Left ventricle myocardium inferior (tissue), 1 donor: ENCODE measurements around the gene UBE2E2. TPM values are rescaled to one million over a fixed set of nuclear protein-coding genes. Genes with fewer than 3 reads are reported as not detected.

Experiments
- DNase-seq: peaks from one replicate; pipeline ENCODE4 v3.0.0-alpha.2; 2020
- H3K27ac ChIP-seq: fragments of 200-600 bp; replicated peaks from 2 replicates; pipeline ENCODE4 v1.8.0; 2021
- H3K27me3 ChIP-seq: fragments of 200-600 bp; 2 replicates; pipeline ENCODE4 v1.8.0; 2021; ENCODE audit warnings: low read depth
- H3K36me3 ChIP-seq: fragments of 200-600 bp; 2 replicates; pipeline ENCODE4 v1.8.0; 2021
- H3K4me1 ChIP-seq: fragments of 200-600 bp; 2 replicates; pipeline ENCODE4 v1.8.0; 2021
- H3K4me3 ChIP-seq: fragments of 200-600 bp; 2 replicates; pipeline ENCODE4 v1.8.0; 2021; ENCODE audit warnings: mild to moderate bottlenecking, moderate library complexity
- H3K9me3 ChIP-seq: fragments of 200-600 bp; replicated peaks from 2 replicates; pipeline ENCODE4 v1.8.0; 2021
- intact Hi-C: fragments of 100-400 bp; cut with micrococcal nuclease; formaldehyde crosslinking; loops from one replicate; pipeline ENCODE4 v1.11.0; 2022
- total RNA-seq: library from RNA; stranded (reverse); fragmentation: NEBNext Ultra II Directional; extraction: Animal tissue kit (Norgen Biotek cat#: 25700); gene quantifications from one replicate; pipeline ENCODE4 v1.2.1, GENCODE V29; 2021
- TF ChIP-seq, protein P1 (sequence below): fragments of 200-600 bp; IDR thresholded peaks from 2 replicates; pipeline ENCODE4 v1.8.0; 2021; ENCODE audit warnings: antibody characterized with exemption, mild to moderate bottlenecking, borderline replicate concordance
- donor health status: DM: no; HTN: yes; CAD: no; lungs with severe emphysema.

UBE2E2 gene
- total RNA-seq, 1 donor from 2014 or later: 47.2 TPM

DNA sequence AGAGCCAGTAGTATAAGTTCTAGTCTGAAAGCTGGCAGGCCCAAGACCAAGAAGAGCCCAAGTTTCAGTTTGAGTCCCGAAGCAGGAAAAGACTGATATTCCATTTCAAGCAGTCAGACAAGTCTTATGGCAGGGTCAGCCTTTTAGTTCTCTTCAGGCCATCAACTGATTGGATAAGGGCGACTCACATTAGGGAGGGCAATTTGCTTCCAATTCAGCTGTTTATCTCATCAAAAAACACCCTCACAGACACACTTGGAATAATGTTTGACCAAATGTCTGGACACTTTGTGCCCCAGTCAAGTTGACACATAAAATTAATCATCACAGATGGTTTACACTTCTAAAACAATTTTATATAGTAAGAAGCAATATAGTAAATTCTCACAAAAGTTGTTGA is 69.7 kb downstream of the UBE2E2 start:
- Histone ChIP-seq H3K4me1 (peaks cover 14% of the 10 kb centered on the region), H3K9me3 (peaks cover 17% of the 10 kb centered on the region), H3K27ac (no peak overlapping the region), H3K27me3 (no peaks in the 10 kb centered on the region), H3K4me3 (no peak overlapping the region), H3K36me3 (peaks cover 5% of the 10 kb centered on the region)
- TF ChIP-seq, protein P1, sequence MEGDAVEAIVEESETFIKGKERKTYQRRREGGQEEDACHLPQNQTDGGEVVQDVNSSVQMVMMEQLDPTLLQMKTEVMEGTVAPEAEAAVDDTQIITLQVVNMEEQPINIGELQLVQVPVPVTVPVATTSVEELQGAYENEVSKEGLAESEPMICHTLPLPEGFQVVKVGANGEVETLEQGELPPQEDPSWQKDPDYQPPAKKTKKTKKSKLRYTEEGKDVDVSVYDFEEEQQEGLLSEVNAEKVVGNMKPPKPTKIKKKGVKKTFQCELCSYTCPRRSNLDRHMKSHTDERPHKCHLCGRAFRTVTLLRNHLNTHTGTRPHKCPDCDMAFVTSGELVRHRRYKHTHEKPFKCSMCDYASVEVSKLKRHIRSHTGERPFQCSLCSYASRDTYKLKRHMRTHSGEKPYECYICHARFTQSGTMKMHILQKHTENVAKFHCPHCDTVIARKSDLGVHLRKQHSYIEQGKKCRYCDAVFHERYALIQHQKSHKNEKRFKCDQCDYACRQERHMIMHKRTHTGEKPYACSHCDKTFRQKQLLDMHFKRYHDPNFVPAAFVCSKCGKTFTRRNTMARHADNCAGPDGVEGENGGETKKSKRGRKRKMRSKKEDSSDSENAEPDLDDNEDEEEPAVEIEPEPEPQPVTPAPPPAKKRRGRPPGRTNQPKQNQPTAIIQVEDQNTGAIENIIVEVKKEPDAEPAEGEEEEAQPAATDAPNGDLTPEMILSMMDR: no peak
- intact Hi-C loops: no loop called here
- DNase-seq: no peak

DNA sequence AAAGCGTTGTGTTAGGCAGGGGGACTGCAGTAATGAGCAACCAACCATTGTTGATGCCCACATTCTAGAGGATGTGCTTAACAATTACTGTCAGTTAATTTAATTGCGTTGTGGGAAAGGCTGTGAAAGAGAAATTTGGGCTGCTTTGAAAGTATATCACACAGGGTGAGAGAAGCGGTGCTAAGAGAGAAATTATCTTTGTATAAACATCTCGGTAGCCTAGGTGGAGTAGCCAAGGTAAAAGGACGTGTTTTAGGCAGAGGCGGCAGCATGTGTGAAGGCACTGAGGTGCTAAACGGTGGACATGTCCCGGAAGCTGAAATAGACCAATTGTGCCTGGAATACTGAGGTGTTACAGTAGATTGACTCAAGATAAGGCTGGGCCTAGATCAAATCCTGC is 71.9 kb downstream of the UBE2E2 start:
- Histone ChIP-seq H3K4me3 (no peak overlapping the region), H3K4me1 (peaks cover 22% of the 10 kb centered on the region), H3K9me3 (peaks cover 17% of the 10 kb centered on the region), H3K27ac (no peak overlapping the region), H3K27me3 (no peaks in the 10 kb centered on the region), H3K36me3 (peaks cover 5% of the 10 kb centered on the region)
- TF ChIP-seq, protein P1: no peak
- DNase-seq: no peak
- intact Hi-C loops: no loop called here

DNA sequence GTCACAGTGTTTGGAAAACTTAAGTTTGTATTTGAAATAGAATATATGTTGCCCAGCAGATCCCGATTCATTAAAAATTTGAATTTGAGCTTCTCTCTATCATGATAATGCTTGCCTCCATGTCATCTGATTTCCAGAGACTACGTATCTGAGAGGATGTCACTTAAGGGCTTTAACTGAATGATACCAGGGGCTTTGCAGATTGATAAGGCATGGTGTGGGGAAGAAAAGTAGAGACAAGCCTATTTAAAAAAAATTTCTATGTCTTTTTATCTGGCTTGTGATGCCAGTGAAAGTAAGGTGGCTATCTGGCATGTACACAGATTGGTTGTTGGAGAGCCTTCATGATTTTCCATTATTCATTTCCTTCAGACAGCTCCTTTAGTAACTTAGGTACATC is 72.7 kb downstream of the UBE2E2 start:
- Histone ChIP-seq H3K27me3 (no peaks in the 10 kb centered on the region), H3K4me1 (peaks cover 17% of the 10 kb centered on the region), H3K36me3 (peaks cover 5% of the 10 kb centered on the region), H3K4me3 (no peak overlapping the region), H3K27ac (no peak overlapping the region), H3K9me3 (peaks cover 17% of the 10 kb centered on the region)
- intact Hi-C loops: no loop called here
- TF ChIP-seq, protein P1: no peak
- no peak for DNase-seq

DNA sequence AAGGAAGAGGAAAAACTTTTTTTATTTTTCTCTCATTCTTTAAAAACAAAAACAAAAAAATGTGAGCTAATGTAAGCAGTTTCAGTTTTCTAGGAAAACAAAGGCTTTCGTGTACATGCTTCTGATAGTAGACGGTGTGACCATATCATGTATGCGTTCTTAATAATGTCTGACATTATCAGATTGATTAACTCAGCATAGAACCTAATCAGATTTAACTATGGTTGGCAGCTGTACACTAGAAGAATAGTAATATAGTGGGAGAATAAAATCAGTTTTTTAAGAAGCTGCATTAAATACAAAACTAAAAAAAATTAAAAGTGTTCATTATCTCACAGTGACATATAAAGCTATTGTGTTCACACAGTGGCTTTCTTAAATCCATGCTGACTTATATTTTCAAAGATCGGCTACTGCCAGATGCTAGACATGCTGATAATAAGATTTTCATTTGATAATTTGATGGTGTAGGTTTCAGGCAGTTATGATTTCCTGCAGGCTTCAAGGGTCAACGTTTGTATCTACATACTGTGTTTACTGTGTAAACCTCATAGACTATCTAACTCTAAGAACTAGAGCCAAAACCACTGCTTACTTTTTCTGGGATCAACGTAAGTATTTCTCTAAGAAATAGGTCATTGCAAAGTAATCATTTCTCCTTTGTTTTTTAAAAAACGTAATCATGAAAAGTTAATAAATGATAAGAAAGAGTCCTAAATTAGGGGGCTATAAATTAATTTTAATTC is 74.0 kb downstream of the UBE2E2 start:
- Histone ChIP-seq H3K9me3 (peaks cover 6% of the 10 kb centered on the region), H3K36me3 (no peaks in the 10 kb centered on the region), H3K4me1 (peaks cover 17% of the 10 kb centered on the region), H3K27me3 (no peaks in the 10 kb centered on the region), H3K4me3 (no peak overlapping the region), H3K27ac (no peak overlapping the region)
- TF ChIP-seq, protein P1: no peak
- DNase-seq: no peak
- intact Hi-C loops: no loop called here

DNA sequence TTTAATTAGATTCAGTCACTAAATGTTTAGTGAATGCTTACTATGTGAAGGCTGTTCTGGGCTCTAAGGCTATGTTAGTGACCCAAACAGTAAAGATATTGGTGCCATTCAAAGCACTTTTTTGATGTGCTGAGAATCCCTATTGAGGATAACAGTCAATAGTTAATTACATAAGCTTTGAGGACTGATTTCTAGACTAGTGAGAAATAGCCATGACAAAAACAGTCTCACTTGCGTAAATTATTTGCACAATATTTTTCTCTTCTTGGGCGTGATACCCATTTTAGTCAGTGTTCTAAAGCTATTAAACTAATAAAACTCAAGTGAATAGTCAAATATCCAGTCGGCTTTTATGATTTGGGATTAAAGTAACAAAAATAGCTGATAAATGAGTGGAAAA is 74.6 kb downstream of the UBE2E2 start:
- intact Hi-C loops: no loop called here
- Histone ChIP-seq H3K27ac (no peak overlapping the region), H3K4me3 (no peak overlapping the region), H3K27me3 (no peaks in the 10 kb centered on the region), H3K36me3 (no peaks in the 10 kb centered on the region), H3K4me1 (peaks cover 17% of the 10 kb centered on the region), H3K9me3 (peaks cover under 1% of the 10 kb centered on the region)
- no peak for DNase-seq
- TF ChIP-seq, protein P1: no peak
